ENCODE data around the gene ZNF200. TPM values are rescaled to one million over a fixed set of nuclear protein-coding genes. Genes with fewer than 3 reads are reported as not detected.

Gene ZNF200
- total and polyA plus RNA-seq, 7 donors = 1.3 to 5.8 (median 3.4) TPM

- WGBS, 3 donors = 83 to 86% (median 85%) methylated on average over 11 of the region's 11 CpGs
- Histone ChIP-seq H3K36me3 (ENCODE audit: insufficient read depth in 1 of 2, low read depth in 1 of 2) (no peaks in the 10 kb centered on the region), H3K4me1 (no peaks in the 10 kb centered on the region), H3K27me3 (ENCODE audit: insufficient read depth in 3 of 3, low read length in 2 of 3) (peaks cover 0 to 4% (median 0%) of the 10 kb centered on the region in 3 donors), H3K4me3 (no peak overlapping the region), H3K9me3 (no peaks in the 10 kb centered on the region), H3K27ac (no peak overlapping the region)
- DNase-seq (no peak), ATAC-seq (no peak)
- TF ChIP-seq, protein P1, sequence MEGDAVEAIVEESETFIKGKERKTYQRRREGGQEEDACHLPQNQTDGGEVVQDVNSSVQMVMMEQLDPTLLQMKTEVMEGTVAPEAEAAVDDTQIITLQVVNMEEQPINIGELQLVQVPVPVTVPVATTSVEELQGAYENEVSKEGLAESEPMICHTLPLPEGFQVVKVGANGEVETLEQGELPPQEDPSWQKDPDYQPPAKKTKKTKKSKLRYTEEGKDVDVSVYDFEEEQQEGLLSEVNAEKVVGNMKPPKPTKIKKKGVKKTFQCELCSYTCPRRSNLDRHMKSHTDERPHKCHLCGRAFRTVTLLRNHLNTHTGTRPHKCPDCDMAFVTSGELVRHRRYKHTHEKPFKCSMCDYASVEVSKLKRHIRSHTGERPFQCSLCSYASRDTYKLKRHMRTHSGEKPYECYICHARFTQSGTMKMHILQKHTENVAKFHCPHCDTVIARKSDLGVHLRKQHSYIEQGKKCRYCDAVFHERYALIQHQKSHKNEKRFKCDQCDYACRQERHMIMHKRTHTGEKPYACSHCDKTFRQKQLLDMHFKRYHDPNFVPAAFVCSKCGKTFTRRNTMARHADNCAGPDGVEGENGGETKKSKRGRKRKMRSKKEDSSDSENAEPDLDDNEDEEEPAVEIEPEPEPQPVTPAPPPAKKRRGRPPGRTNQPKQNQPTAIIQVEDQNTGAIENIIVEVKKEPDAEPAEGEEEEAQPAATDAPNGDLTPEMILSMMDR (IDR thresholded peaks at IDR 0.05) = no peak
- intact Hi-C loops (cut with DNase I) = no loop called here
Measured at GRCh38 chr16:3242709-3243108, 7.8 kb upstream of the ZNF200 start.

DNA sequence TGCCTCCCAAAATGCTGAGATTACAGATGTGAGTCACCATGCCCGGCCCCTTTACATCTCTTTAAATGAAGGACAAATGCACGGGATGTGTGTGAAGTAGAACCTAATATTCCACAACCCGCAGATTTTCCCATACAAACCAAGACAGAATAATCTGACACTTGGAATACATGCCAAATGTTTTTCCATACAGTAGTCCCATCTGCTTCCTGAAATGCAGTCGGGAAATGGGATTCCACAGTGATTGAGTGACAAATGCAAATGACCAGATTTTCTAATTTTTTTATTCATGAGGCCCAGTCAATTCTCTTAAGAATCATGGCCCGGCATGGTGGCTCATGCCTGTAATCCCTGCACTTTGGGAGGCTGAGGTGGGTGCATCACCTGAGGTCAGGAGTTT is 6.8 kb upstream of the ZNF200 start:
- TF ChIP-seq, protein P1 (IDR thresholded peaks at IDR 0.05) = no peak
- intact Hi-C loops (cut with DNase I) = no loop called here
- WGBS, 3 donors = 69 to 71% (median 69%) methylated on average over 5 of the region's 5 CpGs
- ATAC-seq (no peak), DNase-seq (no peak)
- Histone ChIP-seq H3K9me3 (peaks cover under 1% of the 10 kb centered on the region), H3K27ac (no peak overlapping the region), H3K27me3 (ENCODE audit: insufficient read depth in 3 of 3, low read length in 2 of 3) (peaks cover 0 to 4% (median 0%) of the 10 kb centered on the region in 3 donors), H3K36me3 (ENCODE audit: insufficient read depth in 1 of 2, low read depth in 1 of 2) (no peaks in the 10 kb centered on the region), H3K4me3 (no peak overlapping the region), H3K4me1 (no peaks in the 10 kb centered on the region)

- Histone ChIP-seq H3K4me3 (no peak overlapping the region), H3K9me3 (peaks cover 17% of the 10 kb centered on the region), H3K36me3 (ENCODE audit: insufficient read depth in 1 of 2, low read depth in 1 of 2) (peaks cover 14 to 24% of the 10 kb centered on the region in 2 donors), H3K4me1 (peaks cover 7% of the 10 kb centered on the region), H3K27me3 (ENCODE audit: insufficient read depth in 3 of 3, low read length in 2 of 3) (no peaks in the 10 kb centered on the region), H3K27ac (no peak overlapping the region)
- intact Hi-C loops (cut with DNase I) = loop anchor here in 1 of 2 donors (2.0 kb wide), 1 partner anchor 47 kb away; the partner anchor contains the start of gene ZNF263
- no peak for ATAC-seq
- 84 to 87% (median 86%) methylated on average over 26 to 29 of the region's 29 CpGs for WGBS, 3 donors
- DNase-seq = peak; percentile 55 to 68
- TF ChIP-seq, protein P1 (IDR thresholded peaks at IDR 0.05) = no peak
Measured at GRCh38 chr16:3235856-3236669, 1.1 kb upstream of the ZNF200 start.

DNA sequence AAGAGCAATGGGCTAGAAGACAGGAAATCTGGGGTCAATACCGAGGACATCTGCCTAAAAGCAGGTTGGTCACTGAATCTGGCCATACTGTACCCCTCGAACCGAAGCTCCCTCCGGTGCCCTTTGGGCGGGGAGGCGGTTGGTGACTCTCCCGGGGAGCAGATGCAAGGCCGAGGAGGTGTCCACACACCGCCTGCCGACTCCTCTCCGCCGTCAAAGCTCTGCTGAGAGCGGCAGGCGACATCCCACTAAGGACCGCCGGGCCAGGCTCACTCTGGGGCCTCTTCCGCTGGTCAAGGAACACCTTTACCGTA is 458 bp downstream of the ZNF200 start:
- ATAC-seq (peak in 1 of 4 donors; percentile 2), DNase-seq (no peak)
- TF ChIP-seq, protein P1 (IDR thresholded peaks at IDR 0.05) = no peak
- H3K4me1 ChIP-seq = peaks cover 7% of the 10 kb centered on the region
- intact Hi-C loops (cut with DNase I) = loop anchor here in 1 of 2 donors (2.0 kb wide), 1 partner anchor 48 kb away; the partner anchor contains the start of gene ZNF263
- peaks cover 31% of the 10 kb centered on the region for H3K9me3 ChIP-seq
- peaks cover 19 to 40% of the 10 kb centered on the region in 2 donors for H3K36me3 ChIP-seq (ENCODE audit: insufficient read depth in 1 of 2, low read depth in 1 of 2)
- H3K27me3 ChIP-seq (ENCODE audit: insufficient read depth in 3 of 3, low read length in 2 of 3) = no peaks in the 10 kb centered on the region
- H3K27ac ChIP-seq = peak overlapping the region; percentile 93
- H3K4me3 ChIP-seq = peak overlapping the region; percentile 97
- WGBS, 3 donors = 1 to 2% (median 2%) methylated on average over 18 of the region's 18 CpGs

Measured in psoas muscle (tissue), 8 donors.